ENCODE measurements around the gene IL2RA.
"Not testable (repeated sequence)": the region's sequence is repeated elsewhere in the genome, so short reads cannot be mapped to it uniquely, and the experiment has no call there.

Gene IL2RA

GRCh38 chr10:6082496-6083395 lies 20.6 kb upstream of the IL2RA start:
- no peak for DNase-seq

DNA sequence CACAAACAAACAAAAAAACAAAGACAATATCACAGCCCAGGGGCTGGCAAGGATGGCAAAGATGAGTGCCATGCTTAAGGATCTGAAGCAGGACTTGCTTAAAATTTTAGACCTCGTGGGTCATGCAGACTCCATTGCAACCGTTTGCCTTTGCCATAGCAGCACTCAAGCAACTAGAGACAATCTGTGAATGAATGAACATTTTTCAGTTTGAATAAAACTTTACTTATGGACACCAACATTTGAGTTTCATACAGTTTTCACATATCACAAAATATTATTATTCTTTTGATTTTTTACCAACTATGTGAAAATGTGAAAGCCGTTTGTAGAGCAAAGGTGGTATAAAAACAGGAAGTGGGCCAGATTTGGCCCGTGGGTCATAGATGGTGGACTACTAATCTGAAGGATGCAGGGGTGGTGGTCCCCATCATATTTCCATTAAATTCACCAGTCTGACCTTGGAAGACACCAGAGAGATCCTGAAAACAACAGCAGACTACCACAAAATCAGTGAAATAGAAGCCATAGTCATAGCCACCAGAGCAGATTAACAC lies 18.3 kb upstream of the IL2RA start:
- no peak for DNase-seq

DNA sequence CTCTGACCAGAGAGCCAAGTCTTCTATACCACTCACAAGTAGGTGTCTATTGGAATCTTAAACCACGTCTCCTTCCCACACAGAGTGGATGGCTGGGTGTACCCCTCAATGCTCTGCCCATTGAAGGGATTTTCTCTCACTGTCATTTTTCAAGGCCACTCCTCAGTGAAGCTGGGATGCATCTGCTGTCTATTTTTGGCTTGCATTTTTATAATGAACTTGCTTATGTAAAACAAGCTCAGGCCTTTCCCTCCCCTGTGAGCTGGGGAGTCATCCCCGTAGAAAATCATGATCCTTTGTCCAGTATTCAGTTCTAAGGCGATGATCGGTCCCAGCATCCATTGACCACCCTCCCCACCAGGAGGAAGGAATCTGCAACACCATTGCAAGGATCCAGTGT lies 16.9 kb upstream of the IL2RA start:
- DNase-seq, result no peak

GRCh38 chr10:6077071-6077675 lies 15.0 kb upstream of the IL2RA start:
- no peak for DNase-seq

- no peak for DNase-seq
Measured at GRCh38 chr10:6074489-6075301, 12.5 kb upstream of the IL2RA start.

GRCh38 chr10:6072215-6072934 lies 10.2 kb upstream of the IL2RA start:
- DNase-seq, result no peak

- no peak for DNase-seq
Measured at GRCh38 chr10:6071181-6072175, 9.3 kb upstream of the IL2RA start.

DNA sequence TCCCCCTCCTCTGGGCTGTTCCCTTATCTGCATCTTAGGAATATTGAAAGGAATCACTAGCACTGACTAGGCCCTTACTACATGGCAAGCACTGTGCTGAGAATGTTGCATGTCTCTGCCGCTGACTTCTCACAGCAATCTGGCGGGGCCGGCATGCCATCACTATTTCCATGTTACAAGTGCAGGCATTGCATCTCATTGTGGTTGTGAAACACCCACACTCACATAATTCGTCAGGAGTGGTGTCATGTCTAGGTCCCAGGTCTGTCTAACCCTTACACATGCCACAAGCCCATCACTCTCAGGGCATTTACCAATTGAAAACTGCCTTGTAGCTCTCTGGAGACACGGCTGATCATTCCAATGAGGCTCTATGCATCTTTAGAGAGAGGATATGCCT lies 8.5 kb upstream of the IL2RA start:
- DNase-seq, result no peak

GRCh38 chr10:6069081-6069931 lies 7.1 kb upstream of the IL2RA start:
- no peak for DNase-seq

GRCh38 chr10:6068422-6068821 lies 6.3 kb upstream of the IL2RA start:
- no peak for DNase-seq

GRCh38 chr10:6068006-6068405 lies 5.8 kb upstream of the IL2RA start:
- no peak for DNase-seq

- no peak for DNase-seq
Measured at GRCh38 chr10:6067457-6067856, 5.3 kb upstream of the IL2RA start.

DNA sequence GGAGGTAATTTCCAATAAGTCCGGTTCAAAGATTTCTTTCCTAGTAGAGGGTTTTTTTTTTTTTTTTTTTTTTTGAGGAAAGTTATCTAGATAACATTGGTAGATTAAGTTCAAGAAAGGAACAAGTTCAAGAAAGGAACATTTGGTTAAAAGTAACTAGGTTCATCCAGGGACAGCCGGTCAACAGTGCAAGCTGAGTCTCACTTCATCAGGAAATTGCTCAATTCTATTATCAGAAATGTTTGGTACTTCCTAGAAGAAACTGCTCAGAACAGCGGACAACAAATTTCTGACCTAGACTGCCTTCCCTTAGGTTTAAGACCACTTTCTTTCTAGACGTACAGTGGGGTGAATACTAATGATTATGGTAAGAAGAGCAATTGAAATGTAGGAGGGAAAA lies 3.7 kb upstream of the IL2RA start:
- DNase-seq, result no peak

DNA sequence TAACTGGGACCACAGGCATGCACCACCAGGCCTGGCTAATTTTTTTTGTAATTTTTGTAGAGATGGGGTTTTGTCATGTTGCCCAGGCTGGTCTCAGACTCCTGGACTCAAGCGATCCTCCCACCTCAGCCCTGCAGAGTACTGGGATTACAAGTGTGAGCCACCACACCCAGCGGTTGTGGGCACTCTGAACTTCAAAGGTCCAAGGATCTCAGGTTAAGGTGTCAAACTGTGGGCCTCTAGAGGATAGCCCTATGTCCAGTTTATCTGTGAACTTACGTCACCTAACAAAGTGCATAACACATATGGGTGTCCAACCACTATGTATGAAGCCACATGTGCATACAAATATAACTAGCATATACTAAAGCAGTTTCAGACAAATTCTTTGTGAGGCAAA lies 3.2 kb upstream of the IL2RA start:
- DNase-seq, result no peak

DNA sequence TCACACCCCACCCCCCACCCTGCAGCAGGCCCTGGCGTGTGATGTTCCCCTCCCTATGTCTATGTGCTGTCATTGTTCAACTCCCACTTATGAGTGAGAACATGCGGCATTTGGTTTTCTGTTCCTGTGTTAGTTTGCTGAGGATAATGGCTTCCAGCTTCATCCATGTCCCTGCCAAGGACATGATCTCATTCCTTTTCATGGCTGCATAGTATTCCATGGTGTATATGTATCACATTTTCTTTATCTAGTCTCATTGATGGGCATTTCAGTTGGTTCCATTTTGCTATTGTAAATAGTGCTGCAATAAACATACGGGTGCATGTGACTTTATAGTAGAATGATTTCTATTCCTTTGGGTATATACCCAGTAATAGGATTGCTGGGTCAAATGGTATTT lies 2.6 kb upstream of the IL2RA start:
- DNase-seq, result not testable (repeated sequence)

DNA sequence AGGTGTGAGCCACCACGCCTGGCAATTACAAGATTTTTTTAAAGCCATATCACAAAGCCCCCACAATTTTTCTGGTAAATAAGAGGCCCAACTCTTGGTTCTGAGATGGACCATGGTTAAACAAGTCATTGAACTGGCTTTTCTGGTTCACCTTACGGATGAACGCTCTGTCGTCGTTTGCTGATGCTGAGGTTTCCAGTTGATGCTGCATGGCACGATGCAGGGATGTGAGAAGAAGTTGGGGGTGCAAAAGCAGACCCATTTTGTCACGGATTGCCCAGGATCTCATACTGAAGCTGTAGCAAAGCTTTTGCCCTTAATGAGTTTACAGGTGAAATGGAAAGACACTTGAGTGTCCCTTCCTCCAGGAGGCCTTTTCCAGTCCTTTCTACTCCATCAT lies 2.0 kb upstream of the IL2RA start:
- DNase-seq, result no peak

- no peak for DNase-seq
Measured at GRCh38 chr10:6061056-6061455, 1.1 kb downstream of the IL2RA start.

- DNase-seq, result no peak
Measured at GRCh38 chr10:6059506-6059905, 2.7 kb downstream of the IL2RA start.

DNA sequence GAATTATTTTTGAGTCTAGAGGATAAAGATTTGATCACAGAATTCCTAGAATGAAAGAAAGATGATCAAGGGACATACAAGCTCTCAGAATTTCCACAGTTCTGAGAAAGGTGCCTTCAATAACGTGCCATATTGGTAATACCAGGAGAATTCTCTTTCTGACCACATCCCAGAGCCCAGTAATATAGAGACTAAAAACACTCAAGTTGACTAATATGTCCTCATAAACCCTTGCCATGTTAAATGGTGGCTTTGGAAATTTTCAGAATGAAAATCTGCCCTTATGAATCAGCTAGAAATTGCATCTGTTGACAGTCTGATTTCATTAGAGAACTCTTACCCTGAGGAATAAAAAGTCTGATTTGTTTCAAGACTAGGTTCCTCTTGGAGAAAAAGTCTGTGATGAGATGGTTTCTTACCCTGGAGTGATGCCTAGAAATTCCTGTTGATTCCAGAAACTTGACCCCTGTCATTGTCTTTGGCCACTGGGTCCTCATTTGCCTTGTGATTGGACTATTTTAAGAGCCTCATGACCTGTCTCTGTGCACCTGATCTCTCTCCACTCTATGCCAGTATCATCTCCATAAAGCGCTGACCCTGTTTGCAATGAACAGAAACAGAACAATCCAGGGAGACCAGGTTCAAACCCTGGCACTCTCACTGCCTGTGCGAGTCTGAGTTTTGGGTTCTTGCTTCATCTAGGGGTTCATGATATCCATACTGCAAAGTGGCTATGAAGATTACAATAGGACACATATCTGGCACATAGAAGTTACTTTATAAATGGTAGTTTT lies 3.3 kb downstream of the IL2RA start:
- DNase-seq, result no peak
